Measurements from ENCODE around the gene CCDC88C.

DNA sequence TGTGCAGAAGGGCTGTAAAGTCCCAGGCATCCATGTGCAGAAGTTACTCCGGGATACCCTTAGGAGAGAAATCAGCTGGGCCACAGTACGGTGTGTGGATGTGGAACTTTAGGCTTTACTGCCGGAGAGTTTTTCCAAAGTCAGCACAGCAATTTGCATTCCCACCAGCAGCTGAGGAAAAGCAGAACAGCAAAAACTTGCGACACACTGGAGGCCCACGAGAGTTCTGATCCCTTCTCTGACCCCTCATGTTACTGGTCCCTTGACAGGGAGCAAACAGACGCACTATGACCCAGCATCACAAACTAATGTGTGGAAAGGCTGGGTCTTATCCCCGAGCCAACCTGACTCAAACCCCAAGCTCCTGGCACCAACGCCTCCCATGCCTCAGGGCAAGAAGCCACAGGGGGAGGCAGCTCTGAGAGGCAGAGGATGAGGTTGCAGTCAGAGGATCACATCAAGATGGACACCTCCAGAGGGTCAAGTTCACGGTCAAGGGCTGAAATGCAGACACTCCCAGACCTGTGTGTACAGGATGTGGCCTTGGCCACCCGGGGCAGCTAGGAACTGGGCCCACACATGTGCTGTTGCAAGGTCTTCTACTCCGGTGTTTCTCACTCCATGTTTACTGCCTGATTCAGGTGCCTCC, 38.6 kb downstream of the CCDC88C start:
- no peak for TF ChIP-seq POLR2A (IDR thresholded peaks at IDR 0.05)
- TF ChIP-seq, protein P1, sequence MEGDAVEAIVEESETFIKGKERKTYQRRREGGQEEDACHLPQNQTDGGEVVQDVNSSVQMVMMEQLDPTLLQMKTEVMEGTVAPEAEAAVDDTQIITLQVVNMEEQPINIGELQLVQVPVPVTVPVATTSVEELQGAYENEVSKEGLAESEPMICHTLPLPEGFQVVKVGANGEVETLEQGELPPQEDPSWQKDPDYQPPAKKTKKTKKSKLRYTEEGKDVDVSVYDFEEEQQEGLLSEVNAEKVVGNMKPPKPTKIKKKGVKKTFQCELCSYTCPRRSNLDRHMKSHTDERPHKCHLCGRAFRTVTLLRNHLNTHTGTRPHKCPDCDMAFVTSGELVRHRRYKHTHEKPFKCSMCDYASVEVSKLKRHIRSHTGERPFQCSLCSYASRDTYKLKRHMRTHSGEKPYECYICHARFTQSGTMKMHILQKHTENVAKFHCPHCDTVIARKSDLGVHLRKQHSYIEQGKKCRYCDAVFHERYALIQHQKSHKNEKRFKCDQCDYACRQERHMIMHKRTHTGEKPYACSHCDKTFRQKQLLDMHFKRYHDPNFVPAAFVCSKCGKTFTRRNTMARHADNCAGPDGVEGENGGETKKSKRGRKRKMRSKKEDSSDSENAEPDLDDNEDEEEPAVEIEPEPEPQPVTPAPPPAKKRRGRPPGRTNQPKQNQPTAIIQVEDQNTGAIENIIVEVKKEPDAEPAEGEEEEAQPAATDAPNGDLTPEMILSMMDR (IDR thresholded peaks at IDR 0.05), result no peak
